HEK293 (cell line): ENCODE measurements around the gene PLEKHG3.

Experiments
- CTCF ChIA-PET: fragments of 350-600 bp; formaldehyde crosslinking; extraction: SDS; loops from one replicate; lab custom pipeline; 2021; ENCODE audit warnings: antibody characterized with exemption; lab: Yijun Ruan, JAX
- POLR2A ChIA-PET: fragments of 300-600 bp; formaldehyde crosslinking; extraction: SDS; loops from one replicate; lab custom pipeline; 2020; ENCODE audit warnings: antibody characterized with exemption, inconsistent platforms; lab: Yijun Ruan, JAX
- H3K27ac ChIP-seq: fragments of 200-500 bp; sonication (Bioruptor generic); 2 replicates; pipeline ENCODE4 v1.5.1; 2014; ENCODE audit warnings: low read depth, low read length, control low read depth, inconsistent platforms; ENCODE audit errors: extremely low read depth
- H3K36me3 ChIP-seq, 2 experiments: fragments of 200-500 bp in 1 of 2; sonication (Bioruptor generic) in 1 of 2; 1 replicate in 1 of 2; 2 replicates in 1 of 2; pipeline ENCODE4 v1.5.1; 2014 to 2017; ENCODE audit warnings: inconsistent platforms in 2 of 2, low read length in 2 of 2; ENCODE audit not compliant: control insufficient read depth in 2 of 2, insufficient read depth in 1 of 2
- H3K4me1 ChIP-seq: fragments of 200-500 bp; sonication (Bioruptor generic); 2 replicates; pipeline ENCODE4 v1.5.1; 2014; ENCODE audit warnings: mild to moderate bottlenecking, low read length, inconsistent platforms; ENCODE audit not compliant: control insufficient read depth, insufficient read depth
- H3K4me3 ChIP-seq: 2 replicates; pipeline ENCODE4 v1.5.1; 2011; ENCODE audit warnings: low read depth, mild to moderate bottlenecking, control low read depth, low read length, moderate library complexity
- H3K9me3 ChIP-seq: fragments of 200-500 bp; sonication (Bioruptor generic); 2 replicates; pipeline ENCODE4 v1.5.1; 2014; ENCODE audit warnings: low read depth, low read length, inconsistent platforms; ENCODE audit not compliant: control insufficient read depth, insufficient read depth
- GLI2 ChIP-seq: fragments of 450-650 bp; formaldehyde crosslinking; IDR thresholded peaks from 2 replicates; pipeline ENCODE4; 2017; ENCODE audit warnings: missing biosample characterization, missing genetic modification characterization, low read depth, borderline replicate concordance
- IKZF3 ChIP-seq: fragments of 450-650 bp; IDR thresholded peaks from 2 replicates; pipeline ENCODE4 v1.5.0; 2018; ENCODE audit warnings: missing biosample characterization, mild to moderate bottlenecking, missing genetic modification characterization, moderate library complexity
- KLF17 ChIP-seq: fragments of 450-650 bp; formaldehyde crosslinking; IDR thresholded peaks from 2 replicates; pipeline ENCODE4 v1.5.1; 2016; ENCODE audit warnings: missing biosample characterization, missing genetic modification characterization
- KLF7 ChIP-seq: fragments of 450-650 bp; formaldehyde crosslinking; IDR thresholded peaks from 2 replicates; pipeline ENCODE4 v1.5.1; 2016; ENCODE audit warnings: missing biosample characterization, missing genetic modification characterization, borderline replicate concordance
- PRDM2 ChIP-seq: fragments of 450-650 bp; formaldehyde crosslinking; IDR thresholded peaks from 2 replicates; pipeline ENCODE4 v1.5.1; 2016; ENCODE audit warnings: missing biosample characterization, missing genetic modification characterization, borderline replicate concordance
- RBAK ChIP-seq: fragments of 450-650 bp; formaldehyde crosslinking; IDR thresholded peaks from 2 replicates; pipeline ENCODE4 v1.5.1; 2016; ENCODE audit warnings: missing biosample characterization, missing genetic modification characterization
- TSHZ1 ChIP-seq: fragments of 450-650 bp; formaldehyde crosslinking; IDR thresholded peaks from 2 replicates; pipeline ENCODE4 v1.5.1; 2016; ENCODE audit warnings: missing biosample characterization, missing genetic modification characterization, borderline replicate concordance
- ZNF112 ChIP-seq: fragments of 450-650 bp; formaldehyde crosslinking; IDR thresholded peaks from 2 replicates; pipeline ENCODE4 v1.5.0; 2017; ENCODE audit warnings: missing biosample characterization, missing genetic modification characterization
- ZNF175 ChIP-seq: fragments of 450-650 bp; formaldehyde crosslinking; IDR thresholded peaks from 2 replicates; pipeline ENCODE4 v1.5.1; 2016; ENCODE audit warnings: missing biosample characterization, missing genetic modification characterization
- ZNF274 ChIP-seq, 2 experiments: fragments of 200-500 bp in 1 of 2; fragments of 450-650 bp in 1 of 2; sonication (Bioruptor generic) in 1 of 2; formaldehyde crosslinking in 1 of 2; IDR thresholded peaks; 2 replicates each; pipeline versions ENCODE4 v1.5.1 to v1.6.1; 2014 to 2016; ENCODE audit warnings: borderline replicate concordance in 1 of 2, inconsistent platforms in 1 of 2, low read length in 1 of 2, missing biosample characterization in 1 of 2, missing genetic modification characterization in 1 of 2
- ZNF292 ChIP-seq: fragments of 450-650 bp; formaldehyde crosslinking; IDR thresholded peaks from 2 replicates; pipeline ENCODE4 v1.5.1; 2016; ENCODE audit warnings: low read depth, missing biosample characterization, missing genetic modification characterization, borderline replicate concordance
- ZNF394 ChIP-seq: fragments of 450-650 bp; formaldehyde crosslinking; IDR thresholded peaks from 2 replicates; pipeline ENCODE4 v1.5.1; 2016; ENCODE audit warnings: missing biosample characterization, missing genetic modification characterization, mild to moderate bottlenecking, moderate library complexity, borderline replicate concordance
- ZNF514 ChIP-seq: fragments of 450-650 bp; formaldehyde crosslinking; IDR thresholded peaks from 2 replicates; pipeline ENCODE4 v1.5.1; 2016; ENCODE audit warnings: missing biosample characterization, missing genetic modification characterization
- ZNF518A ChIP-seq: fragments of 450-650 bp; formaldehyde crosslinking; conservative IDR thresholded peaks from 2 replicates; pipeline ENCODE4 v1.5.1; 2016; ENCODE audit warnings: low read depth, missing biosample characterization, missing genetic modification characterization
- ZNF529 ChIP-seq: fragments of 450-650 bp; formaldehyde crosslinking; IDR thresholded peaks from 2 replicates; pipeline ENCODE4 v1.5.1; 2017; ENCODE audit warnings: missing genetic modification characterization, missing biosample characterization; ENCODE audit not compliant: insufficient replicate concordance
- ZNF580 ChIP-seq: fragments of 450-650 bp; formaldehyde crosslinking; IDR thresholded peaks from 2 replicates; pipeline ENCODE4 v1.5.1; 2016; ENCODE audit warnings: missing biosample characterization, missing genetic modification characterization
- ZNF76 ChIP-seq: fragments of 450-650 bp; formaldehyde crosslinking; IDR thresholded peaks from 2 replicates; pipeline ENCODE4; 2016; ENCODE audit warnings: low read depth, missing biosample characterization, missing genetic modification characterization, borderline replicate concordance
- ZNF830 ChIP-seq: fragments of 450-650 bp; IDR thresholded peaks from 2 replicates; pipeline ENCODE4 v1.5.0; 2018; ENCODE audit warnings: missing biosample characterization, missing genetic modification characterization, low read depth, mild to moderate bottlenecking, moderate library complexity

PLEKHG3 gene

GRCh38 chr14:64729386-64730060, 25.3 kb downstream of the PLEKHG3 start:
- CTCF ChIA-PET, result interaction anchor here (0.6 kb wide), 1 partner anchor 32 kb away, joined by 3 read pairs; no protein-coding TSS in a partner anchor
- H3K9me3 ChIP-seq, result no peaks in the 10 kb centered on the region
- peaks cover 21% of the 10 kb centered on the region for H3K4me1 ChIP-seq
- no peak overlapping the region for H3K27ac ChIP-seq
- POLR2A ChIA-PET, result no interaction called here
- no peak overlapping the region for H3K4me3 ChIP-seq
- peaks cover 11 to 61% of the 10 kb centered on the region in 2 experiments for H3K36me3 ChIP-seq
- no peak for TF ChIP-seq ZNF76 (tag by site-specific recombination)
- TF ChIP-seq ZNF514 (tag by site-specific recombination), result no peak
- no peak for TF ChIP-seq ZNF274 (IDR thresholded peaks at IDR 0.05; ENCODE audit: low read length)
- TF ChIP-seq ZNF274 (tag by site-specific recombination; IDR thresholded peaks at IDR 0.05; ENCODE audit: borderline replicate concordance), result no peak
- TF ChIP-seq ZNF112 (tag by site-specific recombination), result no peak
- TF ChIP-seq RBAK (tag by site-specific recombination), result no peak
- TF ChIP-seq ZNF580, result no peak
- TF ChIP-seq TSHZ1, result no peak
- TF ChIP-seq PRDM2 (tag by site-specific recombination), result no peak
- no peak for TF ChIP-seq ZNF394
- no peak for TF ChIP-seq GLI2 (tag by site-specific recombination)
- no peak for TF ChIP-seq ZNF175
- no peak for TF ChIP-seq ZNF529
- TF ChIP-seq ZNF292 (tag by site-specific recombination), result no peak
- no peak for TF ChIP-seq IKZF3 (tag by site-specific recombination)
- TF ChIP-seq ZNF830, result no peak
- TF ChIP-seq ZNF518A, result no peak
- no peak for TF ChIP-seq KLF17 (tag by site-specific recombination)
- TF ChIP-seq KLF7 (tag by site-specific recombination), result no peak
